Posterior vena cava (tissue), 2 donors: ENCODE measurements around the gene AP1G2. TPM values are rescaled to one million over a fixed set of nuclear protein-coding genes. Genes with fewer than 3 reads are reported as not detected.
A peak's percentile ranks its signal among the peaks of the same experiment; 100 is the strongest.

ENCODE experiments used
- DNase-seq: peaks from one replicate; pipeline ENCODE4 v3.0.0-alpha.2; 2020; ENCODE audit warnings: low spot score
- intact Hi-C, 2 donors: fragments of 100-400 bp; cut with DNase I; formaldehyde crosslinking; loops; one replicate each; pipeline versions ENCODE4 v1.14.1 to v1.14.2; 2022 to 2023
- total RNA-seq, 2 donors: library from RNA; stranded (reverse); fragmentation: NEBNext Ultra II Directional; extraction: Animal tissue kit (Norgen Biotek cat#: 25700); gene quantifications; one replicate each; pipeline ENCODE4 v1.2.1, GENCODE V29; 2021
- donor health status: DM: yes; HTN: yes; CAD: no.
- donor health status: DM: yes; HTN: yes; CAD: no.

AP1G2 gene
- total RNA-seq, 2 donors from 2014 or later: 31.5 to 36.5 TPM

DNA sequence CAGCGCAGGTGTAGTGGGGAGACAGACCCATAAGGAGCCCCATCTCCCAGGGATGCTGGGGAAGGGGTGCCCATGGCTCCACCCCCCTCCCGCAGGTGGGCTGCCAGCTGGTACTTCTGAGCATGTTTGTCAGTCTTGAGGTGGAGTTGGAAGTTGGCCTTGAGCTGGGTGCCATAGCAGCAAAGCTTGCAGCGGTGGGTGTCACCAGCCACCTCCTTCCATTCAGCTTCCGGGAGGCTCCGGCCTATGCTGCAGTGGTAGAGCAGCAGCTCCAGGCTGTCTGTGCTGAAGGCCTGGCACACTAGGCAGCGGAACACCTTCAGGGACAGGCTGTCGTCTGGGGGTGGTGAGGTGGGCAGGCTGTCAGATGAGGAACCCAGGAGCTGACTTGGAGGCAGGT lies 34.9 kb downstream of the AP1G2 start:
- peak; percentile 38 for DNase-seq
- intact Hi-C loops: loop anchor here in 1 of 2 donors (1.0 kb wide), 1 partner anchor 34 kb away; no protein-coding TSS in a partner anchor

DNA sequence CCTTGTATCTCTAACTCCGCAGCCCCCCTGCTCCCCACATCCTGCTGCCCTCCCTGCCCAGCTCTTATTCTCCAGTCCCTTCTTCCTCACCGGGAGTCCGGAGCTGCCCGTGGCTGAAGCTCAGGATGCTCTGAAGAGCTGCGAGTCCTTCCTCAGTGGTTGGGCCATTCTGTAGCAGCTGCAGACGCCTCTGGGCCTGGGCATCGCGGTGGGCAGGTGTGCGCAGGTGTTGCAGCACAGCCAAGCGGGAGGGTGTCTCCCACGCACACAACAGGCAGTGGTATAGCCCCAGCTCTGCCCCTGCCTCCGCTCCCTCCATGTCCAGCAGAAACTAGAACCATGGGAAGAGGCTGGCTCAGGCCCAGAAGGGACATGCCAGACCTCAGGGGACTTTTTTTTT lies 36.2 kb downstream of the AP1G2 start:
- peak; percentile 63 for DNase-seq
- intact Hi-C loops: no loop called here

DNA sequence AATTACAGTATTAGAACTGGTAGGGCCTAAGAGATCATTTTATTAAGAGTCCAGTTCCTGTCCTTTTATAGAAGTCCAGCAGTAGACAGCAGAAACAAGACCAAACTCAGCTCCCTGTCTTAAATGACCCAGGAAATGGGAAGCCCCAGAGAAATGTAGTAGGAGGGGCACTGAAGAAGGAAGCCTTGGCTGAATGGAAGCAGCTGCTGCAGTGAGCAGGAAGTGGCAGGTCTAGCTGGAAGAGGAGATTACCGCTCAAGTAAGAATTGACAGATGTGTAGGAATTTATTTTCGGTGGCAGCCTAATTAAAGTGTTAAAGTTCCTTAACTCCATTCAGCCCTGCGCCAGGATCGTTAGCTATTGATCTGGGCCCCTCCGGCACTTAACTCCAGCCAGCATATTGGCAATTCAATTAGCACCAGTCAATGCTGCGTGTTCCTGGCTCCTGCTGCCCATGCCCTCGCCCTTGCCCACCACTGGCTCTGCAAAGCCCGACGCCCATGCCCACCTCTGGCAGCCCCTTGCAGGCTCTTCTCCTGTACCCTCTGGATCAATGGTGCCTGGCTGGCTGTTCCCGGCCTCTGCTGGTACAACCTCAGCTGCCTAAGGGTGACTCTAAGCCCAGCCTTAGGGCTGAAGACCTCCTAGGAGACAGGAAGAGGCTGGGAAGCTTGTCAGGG lies 37.1 kb downstream of the AP1G2 start:
- DNase-seq: no peak
- intact Hi-C loops: no loop called here

DNA sequence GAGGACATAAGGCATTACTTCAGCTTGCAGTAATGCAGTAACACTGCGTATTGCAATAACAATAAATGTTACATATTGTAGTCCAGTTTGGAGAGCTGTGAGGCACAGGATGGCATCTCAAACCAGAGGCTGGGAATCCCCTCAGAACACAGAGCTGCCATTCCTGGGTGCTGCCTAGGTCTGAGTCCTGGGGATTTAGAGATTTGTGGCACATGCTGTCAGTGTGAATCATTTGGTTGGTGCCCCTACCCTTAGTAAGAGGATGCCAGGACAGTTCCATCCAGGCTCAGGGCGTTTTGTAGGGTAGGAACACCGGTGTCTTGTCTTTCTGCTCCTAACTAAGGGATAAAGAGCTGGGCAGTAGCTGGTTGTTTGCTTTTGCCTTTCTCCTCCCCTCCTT lies 38.6 kb downstream of the AP1G2 start:
- DNase-seq: no peak
- intact Hi-C loops: no loop called here

GRCh38 chr14:23528555-23528954 lies 39.0 kb downstream of the AP1G2 start:
- intact Hi-C loops: no loop called here
- peak; percentile 76 for DNase-seq

DNA sequence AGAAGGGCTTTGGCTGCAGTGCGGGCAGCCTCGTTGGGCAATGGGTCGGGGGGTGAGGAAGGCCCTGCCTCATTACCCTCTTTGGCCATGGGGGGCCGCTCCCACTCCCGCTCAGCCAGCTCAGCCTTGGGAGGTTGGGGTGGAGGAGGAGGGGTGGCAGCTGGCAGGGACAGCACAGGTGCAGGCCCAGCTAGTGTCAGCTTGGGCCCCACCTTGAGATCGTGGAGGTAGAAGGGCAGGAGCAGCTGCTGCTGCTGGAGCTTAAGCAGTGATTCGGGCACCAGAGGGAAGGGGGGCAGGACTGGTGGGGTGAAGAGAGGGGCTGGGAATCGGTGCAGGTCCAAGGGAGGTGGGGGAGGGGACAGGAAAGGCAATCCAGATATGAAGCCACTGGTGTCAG lies 42.0 kb downstream of the AP1G2 start:
- no peak for DNase-seq
- intact Hi-C loops: no loop called here

DNA sequence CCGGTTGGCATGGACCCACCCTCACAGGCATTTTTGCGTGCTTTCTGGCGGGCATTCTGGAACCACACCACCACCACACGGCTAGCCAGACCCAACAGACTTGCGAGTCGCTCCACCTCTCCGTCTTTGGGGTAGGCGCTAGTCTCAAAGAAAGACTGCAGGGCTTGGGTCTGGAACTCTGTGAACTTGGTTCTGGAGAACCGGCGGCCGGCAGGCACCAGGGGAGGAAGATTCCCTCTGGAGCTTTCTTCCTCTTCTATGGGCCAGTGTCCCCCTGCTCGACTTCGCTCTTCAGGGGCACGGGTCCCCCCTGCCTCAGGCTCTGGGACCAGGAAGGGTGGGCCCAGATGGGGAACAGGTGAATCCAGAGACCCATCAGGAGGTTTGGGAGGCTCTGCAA lies 42.6 kb downstream of the AP1G2 start:
- intact Hi-C loops: no loop called here
- DNase-seq: no peak

GRCh38 chr14:23523229-23524016 lies 44.2 kb downstream of the AP1G2 start:
- intact Hi-C loops: no loop called here
- peak; percentile 53 for DNase-seq

- DNase-seq: peak; percentile 64
- intact Hi-C loops: no loop called here
These were observed 44.9 kb downstream of the AP1G2 start for GRCh38 chr14:23522643-23523198.

DNA sequence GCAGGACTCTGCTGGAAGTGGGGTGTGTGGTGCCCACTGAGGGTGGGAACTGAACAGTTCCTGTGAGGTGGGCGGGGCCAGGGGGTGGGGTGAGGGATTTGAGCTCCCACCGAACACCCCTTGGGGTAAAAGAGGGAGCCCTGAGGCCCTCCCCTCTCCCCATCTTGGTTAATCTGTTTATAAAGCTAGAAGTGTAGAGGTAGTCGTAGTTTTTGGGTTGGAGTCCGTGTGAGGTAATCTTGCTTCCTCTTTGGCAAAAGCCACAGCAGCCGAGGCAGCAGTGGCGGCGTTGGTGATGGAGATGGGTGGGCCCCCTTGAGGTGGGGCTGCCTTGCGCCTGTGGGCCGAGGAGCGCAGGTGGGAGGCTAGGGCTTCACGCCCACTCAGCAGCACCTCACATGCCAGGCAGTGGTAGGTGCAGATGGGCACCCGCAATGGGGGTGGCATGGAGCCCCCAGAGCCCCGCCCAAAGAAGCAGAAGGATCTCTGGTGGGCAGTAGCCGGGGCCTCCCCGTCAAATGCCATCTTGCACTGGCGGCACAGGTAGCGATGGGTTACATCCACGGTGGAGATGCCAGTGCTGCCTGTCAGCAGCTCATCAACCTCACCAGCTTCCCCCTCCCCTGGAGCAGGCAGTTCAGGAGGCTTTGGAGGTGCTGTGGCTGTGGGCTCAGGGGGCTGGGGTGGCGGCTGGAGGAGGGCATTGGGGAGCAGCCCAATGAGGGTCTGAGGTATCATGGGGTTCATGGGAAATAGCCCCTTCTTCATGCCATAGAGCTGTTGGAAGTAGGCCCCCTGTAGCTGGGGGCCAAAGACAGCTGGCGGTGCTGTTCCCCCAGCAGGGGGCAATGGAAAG lies 45.6 kb downstream of the AP1G2 start:
- DNase-seq: peak; percentile 66
- intact Hi-C loops: no loop called here

DNA sequence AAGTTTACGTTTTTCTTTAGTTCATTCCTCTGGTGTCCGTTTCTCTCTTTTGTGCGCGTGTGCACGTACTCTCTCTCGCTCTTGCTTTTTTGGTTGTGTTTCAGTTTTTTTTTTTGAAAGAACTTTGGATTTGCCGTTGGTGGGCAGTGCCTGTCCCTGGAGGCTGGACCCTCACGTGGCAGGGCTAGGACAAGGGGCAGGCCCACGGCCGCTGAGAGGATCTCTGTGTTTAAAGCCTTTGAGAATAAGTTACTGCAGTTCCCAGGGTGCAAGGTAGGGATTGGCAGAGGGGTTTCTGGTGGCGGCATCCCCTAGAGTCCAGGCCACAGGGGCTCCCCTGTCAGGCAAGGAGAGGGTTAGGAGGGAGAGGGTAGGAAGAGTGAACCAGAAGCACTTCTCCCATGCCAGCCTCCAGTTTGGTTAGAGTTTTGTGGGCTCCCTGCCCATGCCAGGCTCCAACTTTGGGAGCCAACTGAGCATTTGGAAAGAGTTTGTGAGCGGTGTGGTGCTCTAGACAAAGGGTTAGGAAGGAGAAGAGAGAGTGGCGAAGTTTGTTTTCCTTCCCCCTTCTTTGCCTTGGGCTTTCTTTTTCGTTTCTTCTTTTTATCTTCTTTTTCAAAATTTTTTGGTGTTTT lies 46.6 kb downstream of the AP1G2 start:
- intact Hi-C loops: no loop called here
- no peak for DNase-seq

DNA sequence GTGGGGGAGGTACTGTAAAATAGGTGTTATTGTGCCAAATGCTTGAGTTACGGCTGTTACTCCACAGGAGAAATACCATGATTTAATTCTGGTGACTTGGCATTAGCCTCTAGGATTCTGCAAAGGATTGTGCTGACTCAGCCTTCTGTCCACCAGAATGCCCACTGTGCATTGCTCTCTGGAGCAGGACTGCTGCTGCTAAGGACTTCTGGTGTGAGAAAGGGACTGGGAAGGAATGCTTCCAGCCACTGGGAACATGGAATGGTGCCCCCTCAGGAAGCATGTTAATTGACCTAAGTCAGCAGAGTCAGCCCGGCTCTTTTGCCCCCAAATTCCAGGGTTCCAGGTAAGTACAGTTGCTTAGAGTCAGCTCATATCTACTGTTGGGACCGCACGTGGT lies 48.9 kb downstream of the AP1G2 start:
- no peak for DNase-seq
- intact Hi-C loops: no loop called here

- no peak for DNase-seq
- intact Hi-C loops: no loop called here
These were observed 49.8 kb downstream of the AP1G2 start for GRCh38 chr14:23517650-23518326.

DNA sequence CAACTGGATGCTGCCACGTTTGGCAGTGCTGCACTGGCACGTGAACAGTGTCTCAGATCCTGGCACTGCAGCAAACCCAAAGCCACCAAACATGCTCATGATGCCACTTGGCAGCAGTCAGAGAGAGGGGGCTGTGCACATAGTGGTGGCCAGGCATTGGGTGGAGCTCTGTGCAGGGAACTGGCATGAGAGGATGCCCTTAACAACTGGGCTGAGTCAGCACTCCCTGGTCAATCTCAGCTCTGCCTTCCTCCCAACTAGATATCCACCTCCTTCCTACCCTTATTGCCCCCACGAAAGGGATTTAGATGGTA lies 53.0 kb downstream of the AP1G2 start:
- intact Hi-C loops: no loop called here
- no peak for DNase-seq

- intact Hi-C loops: no loop called here
- DNase-seq: no peak
These were observed 53.6 kb downstream of the AP1G2 start for GRCh38 chr14:23513818-23514643.

GRCh38 chr14:23513005-23513817 lies 54.4 kb downstream of the AP1G2 start:
- intact Hi-C loops: no loop called here
- DNase-seq: no peak

- DNase-seq: no peak
- intact Hi-C loops: no loop called here
These were observed 55.4 kb downstream of the AP1G2 start for GRCh38 chr14:23512156-23512555.
